Stimulated activated naive CD8-positive, alpha-beta T cell treated with anti-CD3 and anti-CD28 coated beads, Interleukin-15, amount 100 ng/mL, for 72 hours (primary cell): ENCODE measurements around the gene HDGFL2.

Experiments
- ATAC-seq: fragments of 150-1000 bp; cut with Tn5 transposase; 2 replicates; pipeline ENCODE4 v1.10.0; 2021; ENCODE audit warnings: mild to moderate bottlenecking, moderate library complexity
- DNase-seq, 2 donors: peaks; one replicate each; pipeline ENCODE4 v3.0.0; 2021 to 2022
- H3K27ac Mint-ChIP-seq, 2 donors: one replicate each; pipeline ENCODE4 v1.8.0; 2022; ENCODE audit warnings: mild to moderate bottlenecking in 2 of 2, mixed read lengths in 2 of 2, moderate library complexity in 2 of 2
- H3K27me3 Mint-ChIP-seq: one replicate; pipeline ENCODE4 v1.8.0; 2022; ENCODE audit warnings: mixed read lengths
- H3K4me1 Mint-ChIP-seq: one replicate; pipeline ENCODE4 v1.8.0; 2022; ENCODE audit warnings: mild to moderate bottlenecking, mixed read lengths
- H3K4me3 Mint-ChIP-seq, 2 donors: one replicate each; pipeline ENCODE4 v1.8.0; 2022; ENCODE audit warnings: mild to moderate bottlenecking in 2 of 2, mixed read lengths in 2 of 2, moderate library complexity in 1 of 2
- H3K9me3 Mint-ChIP-seq, 2 donors: one replicate each; pipeline ENCODE4 v1.8.0; 2022; ENCODE audit warnings: mixed read lengths in 2 of 2

The HDGFL2 gene

DNA sequence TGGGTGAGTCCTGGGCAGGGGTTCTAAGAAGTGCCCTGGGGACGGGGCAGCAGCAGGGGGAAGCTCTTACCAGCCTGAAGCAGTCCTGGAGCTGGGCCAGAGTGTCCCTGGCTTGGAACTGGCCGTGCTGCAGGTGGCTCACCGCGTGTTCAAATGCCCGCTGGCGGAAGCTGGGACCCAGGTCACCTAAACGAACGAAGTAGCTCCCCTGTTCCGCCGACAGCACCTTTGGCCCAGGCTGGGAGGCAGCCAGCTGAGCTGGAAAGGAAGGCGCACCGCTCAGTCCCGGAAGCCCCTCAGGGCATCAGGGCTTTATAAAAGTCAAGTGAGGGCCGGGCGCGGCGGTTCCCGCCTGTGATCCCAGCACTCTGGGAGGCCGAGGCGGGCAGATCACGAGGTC is 36.6 kb downstream of the HDGFL2 start:
- Mint-ChIP-seq H3K27ac (peak overlapping the region in 1 of 2 donors; percentile 43), H3K27me3 (peaks cover 4% of the 10 kb centered on the region), H3K4me1 (peaks cover 10% of the 10 kb centered on the region), H3K9me3 (no peaks in the 10 kb centered on the region), H3K4me3 (no peak overlapping the region)
- ATAC-seq (no peak), DNase-seq (no peak)

DNA sequence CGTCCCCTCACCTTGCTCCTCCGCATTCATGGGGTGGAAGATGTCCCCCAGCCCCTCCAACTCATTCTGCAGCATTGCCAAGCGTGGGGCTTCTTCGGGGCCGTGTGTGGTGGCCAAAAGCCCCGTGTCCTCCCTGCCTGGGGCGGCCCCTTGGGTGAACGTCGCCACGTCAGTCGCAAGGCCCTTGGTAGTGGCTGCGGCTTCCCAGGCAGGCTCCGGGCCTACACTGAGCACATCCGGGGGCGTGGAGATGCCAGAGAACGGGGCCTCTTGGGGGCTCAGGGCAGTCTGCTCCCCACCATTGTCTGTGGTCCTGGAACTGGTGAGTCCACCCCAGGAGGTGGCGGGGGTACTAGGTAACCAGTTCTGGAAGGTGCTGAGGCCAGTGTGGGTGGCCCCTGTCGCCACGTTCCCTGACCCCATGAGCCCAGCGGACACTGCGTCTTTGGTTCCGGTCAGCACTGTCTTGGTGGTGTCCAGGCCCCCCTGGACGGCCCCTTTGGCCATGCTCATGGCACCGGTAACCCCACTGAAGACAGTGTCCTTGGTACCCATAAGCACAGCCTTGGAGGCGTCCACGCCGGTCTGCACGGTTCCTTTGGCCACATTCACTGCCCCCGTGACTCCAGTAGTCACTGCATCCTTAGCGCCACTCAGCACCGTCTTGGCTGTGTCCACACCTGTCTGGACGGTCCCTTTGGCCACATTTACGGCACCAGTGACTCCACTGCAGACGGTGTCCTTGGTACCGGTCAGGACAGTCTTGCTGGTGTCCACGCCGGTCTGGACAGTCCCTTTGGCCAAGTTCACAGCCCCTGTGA is 38.5 kb downstream of the HDGFL2 start:
- Mint-ChIP-seq H3K27me3 (peaks cover 8% of the 10 kb centered on the region), H3K4me1 (peaks cover 10% of the 10 kb centered on the region), H3K4me3 (no peak overlapping the region), H3K9me3 (no peaks in the 10 kb centered on the region), H3K27ac (no peak overlapping the region)
- ATAC-seq (peak; percentile 25), DNase-seq (no peak)

DNA sequence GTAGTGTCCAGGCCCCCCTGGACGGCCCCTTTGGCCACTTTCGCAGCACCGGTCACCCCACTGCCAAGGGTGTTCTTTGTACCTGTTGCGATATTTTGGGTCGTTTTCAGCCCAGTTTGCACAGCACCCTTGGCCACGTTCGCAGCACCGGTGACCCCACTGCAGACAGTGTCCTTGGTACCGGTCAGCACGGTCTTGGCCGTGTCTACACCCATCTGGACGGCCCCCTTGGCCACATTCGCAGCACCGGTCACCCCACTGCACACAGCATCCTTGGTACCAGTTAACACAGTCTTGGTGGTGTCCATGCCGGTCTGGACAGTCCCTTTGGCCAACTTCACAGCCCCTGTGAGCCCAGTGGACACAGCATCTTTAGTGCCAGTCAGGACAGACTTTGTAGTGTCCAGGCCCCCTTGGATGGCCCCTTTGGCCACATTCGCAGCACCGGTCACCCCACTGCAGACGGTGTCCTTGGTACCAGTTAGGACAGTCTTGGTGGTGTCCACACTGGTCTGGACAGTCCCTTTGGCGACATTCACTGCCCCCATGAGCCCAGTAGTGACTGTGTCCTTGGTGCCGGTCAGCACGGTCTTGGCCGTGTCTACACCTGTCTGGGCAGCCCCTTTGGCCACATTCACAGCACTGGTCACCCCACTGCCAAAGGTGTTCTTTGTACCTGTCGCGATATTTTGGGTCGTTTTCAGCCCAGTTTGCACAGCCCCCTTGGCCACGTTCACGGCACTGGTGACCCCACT is 39.4 kb downstream of the HDGFL2 start:
- H3K27ac Mint-ChIP-seq = no peak overlapping the region
- peaks cover 4% of the 10 kb centered on the region for H3K4me1 Mint-ChIP-seq
- DNase-seq (no peak), ATAC-seq (no peak)
- no peaks in the 10 kb centered on the region for H3K9me3 Mint-ChIP-seq
- no peak overlapping the region for H3K4me3 Mint-ChIP-seq
- H3K27me3 Mint-ChIP-seq = peaks cover 8% of the 10 kb centered on the region

DNA sequence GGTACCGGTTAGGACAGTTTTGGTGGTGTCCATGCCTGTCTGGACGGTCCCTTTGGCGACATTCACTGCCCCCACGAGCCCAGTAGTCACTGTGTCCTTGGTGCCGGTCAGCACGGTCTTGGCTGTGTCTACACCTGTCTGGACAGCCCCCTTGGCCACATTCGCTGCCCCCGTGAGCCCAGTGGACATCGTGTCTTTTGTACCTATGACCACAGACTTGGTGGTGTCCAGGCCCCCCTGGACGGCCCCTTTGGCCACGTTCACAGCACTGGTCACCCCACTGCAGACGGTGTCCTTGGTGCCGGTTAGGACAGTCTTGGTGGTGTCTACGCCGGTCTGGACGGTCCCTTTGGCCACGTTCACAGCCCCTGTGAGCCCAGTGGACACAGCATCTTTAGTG is 40.0 kb downstream of the HDGFL2 start:
- H3K27ac Mint-ChIP-seq = no peak overlapping the region
- no peak overlapping the region for H3K4me3 Mint-ChIP-seq
- DNase-seq = no peak
- H3K27me3 Mint-ChIP-seq = peaks cover 8% of the 10 kb centered on the region
- ATAC-seq = no peak
- no peaks in the 10 kb centered on the region for H3K9me3 Mint-ChIP-seq
- no peaks in the 10 kb centered on the region for H3K4me1 Mint-ChIP-seq

DNA sequence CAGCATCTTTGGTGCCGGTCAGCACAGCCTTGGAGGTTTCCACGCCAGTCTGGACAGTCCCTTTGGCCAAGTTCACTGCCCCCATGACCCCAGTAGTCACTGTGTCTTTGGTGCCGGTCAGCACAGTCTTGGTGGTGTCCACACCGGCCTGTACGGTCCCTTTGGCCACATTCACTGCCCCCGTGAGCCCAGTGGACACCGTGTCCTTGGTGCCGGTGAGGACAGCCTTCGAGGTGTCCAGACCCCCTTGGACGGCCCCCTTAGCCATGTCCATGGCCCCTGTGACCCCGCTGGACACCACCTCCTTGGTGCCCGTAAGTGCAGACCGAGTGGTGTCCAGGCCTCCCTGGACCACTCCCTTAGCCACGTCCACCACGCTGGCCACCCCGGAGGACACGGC is 41.2 kb downstream of the HDGFL2 start:
- Mint-ChIP-seq H3K9me3 (no peaks in the 10 kb centered on the region), H3K4me3 (no peak overlapping the region), H3K4me1 (no peaks in the 10 kb centered on the region), H3K27me3 (peaks cover 15% of the 10 kb centered on the region), H3K27ac (peak overlapping the region in 1 of 2 donors; percentile 72)
- no peak for ATAC-seq
- DNase-seq = no peak

DNA sequence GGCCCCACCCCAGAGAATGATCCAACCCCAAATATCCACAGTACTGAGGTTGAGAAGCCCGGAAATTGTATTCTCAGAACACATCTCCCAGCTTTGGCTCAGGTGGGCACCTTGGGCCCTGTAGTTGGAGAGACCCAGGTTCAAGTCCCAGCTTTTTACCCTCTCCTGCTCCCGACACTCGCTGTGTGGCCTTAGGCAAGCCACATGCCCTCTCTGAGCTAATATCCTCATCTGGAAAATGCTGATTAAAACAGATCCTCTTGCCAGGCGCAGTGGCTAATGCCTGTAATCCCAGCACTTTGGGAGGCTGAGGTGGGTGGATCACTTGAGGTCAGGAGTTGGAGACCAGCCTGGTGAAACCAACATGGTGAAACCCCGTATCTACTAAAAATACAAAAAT is 43.6 kb downstream of the HDGFL2 start:
- DNase-seq (no peak), ATAC-seq (no peak)
- Mint-ChIP-seq H3K4me1 (no peaks in the 10 kb centered on the region), H3K27me3 (peaks cover 22% of the 10 kb centered on the region), H3K9me3 (no peaks in the 10 kb centered on the region), H3K4me3 (no peak overlapping the region), H3K27ac (no peak overlapping the region)

DNA sequence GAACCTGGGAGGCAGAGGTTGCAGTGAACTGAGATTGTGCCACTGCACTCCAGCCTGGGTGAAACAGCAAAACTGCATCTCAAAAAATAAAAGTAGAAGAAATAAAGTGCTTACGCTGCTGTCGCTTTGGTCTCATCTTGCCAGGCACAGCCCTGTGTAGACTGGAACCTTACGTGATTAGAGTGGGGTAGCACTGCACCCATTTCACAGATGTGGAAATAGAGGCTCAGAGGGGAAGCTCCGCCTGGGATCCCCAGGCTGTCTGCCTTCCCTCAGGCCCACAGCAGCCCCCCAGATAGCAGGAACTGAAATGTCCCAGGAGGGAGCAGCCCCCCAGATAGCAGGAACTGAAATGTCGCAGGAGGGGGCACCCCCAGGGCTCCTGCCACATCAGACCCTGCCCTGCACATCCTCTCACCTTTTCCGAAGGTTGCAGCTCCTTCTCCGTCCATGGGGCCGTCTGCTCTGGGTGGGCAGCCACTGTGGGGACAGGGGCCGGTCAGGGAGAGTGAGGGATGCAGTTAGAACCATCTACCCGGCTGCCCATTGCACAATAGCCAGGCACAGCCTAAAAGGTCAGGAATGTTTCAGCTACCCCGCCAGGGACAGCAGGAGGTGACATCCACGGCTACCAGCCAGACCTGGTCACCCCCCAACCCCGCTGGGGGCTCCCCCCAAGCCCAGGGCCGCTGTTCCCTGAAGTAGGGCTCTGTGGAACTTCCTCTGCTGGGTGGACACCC is 44.3 kb downstream of the HDGFL2 start:
- no peak overlapping the region for H3K4me3 Mint-ChIP-seq
- ATAC-seq (peak; percentile 7), DNase-seq (no peak)
- H3K9me3 Mint-ChIP-seq = no peaks in the 10 kb centered on the region
- H3K4me1 Mint-ChIP-seq = no peaks in the 10 kb centered on the region
- peaks cover 28% of the 10 kb centered on the region for H3K27me3 Mint-ChIP-seq
- H3K27ac Mint-ChIP-seq = peak overlapping the region in 1 of 2 donors; percentile 12

DNA sequence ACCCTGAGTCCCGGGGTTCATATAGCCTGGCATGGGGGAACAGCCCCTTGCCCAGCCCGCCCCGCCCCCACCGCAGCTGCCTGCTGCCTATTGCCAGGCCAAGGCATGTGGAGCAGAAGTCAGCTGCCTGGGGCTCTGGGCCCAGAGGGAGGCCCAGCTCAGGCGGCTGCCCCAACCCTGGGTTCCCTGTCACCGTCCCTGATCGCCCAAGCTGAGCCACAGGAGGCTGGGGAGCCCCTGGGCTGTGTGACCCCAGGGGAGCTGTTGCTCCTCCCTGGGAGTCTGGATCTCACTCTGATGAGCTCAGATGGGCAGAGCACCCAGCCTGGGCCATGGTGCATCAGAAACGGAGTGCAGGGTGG is 44.8 kb downstream of the HDGFL2 start:
- Mint-ChIP-seq H3K4me1 (no peaks in the 10 kb centered on the region), H3K27ac (no peak overlapping the region), H3K27me3 (peaks cover 29% of the 10 kb centered on the region), H3K9me3 (no peaks in the 10 kb centered on the region), H3K4me3 (no peak overlapping the region)
- ATAC-seq = peak; percentile 17
- DNase-seq = no peak

DNA sequence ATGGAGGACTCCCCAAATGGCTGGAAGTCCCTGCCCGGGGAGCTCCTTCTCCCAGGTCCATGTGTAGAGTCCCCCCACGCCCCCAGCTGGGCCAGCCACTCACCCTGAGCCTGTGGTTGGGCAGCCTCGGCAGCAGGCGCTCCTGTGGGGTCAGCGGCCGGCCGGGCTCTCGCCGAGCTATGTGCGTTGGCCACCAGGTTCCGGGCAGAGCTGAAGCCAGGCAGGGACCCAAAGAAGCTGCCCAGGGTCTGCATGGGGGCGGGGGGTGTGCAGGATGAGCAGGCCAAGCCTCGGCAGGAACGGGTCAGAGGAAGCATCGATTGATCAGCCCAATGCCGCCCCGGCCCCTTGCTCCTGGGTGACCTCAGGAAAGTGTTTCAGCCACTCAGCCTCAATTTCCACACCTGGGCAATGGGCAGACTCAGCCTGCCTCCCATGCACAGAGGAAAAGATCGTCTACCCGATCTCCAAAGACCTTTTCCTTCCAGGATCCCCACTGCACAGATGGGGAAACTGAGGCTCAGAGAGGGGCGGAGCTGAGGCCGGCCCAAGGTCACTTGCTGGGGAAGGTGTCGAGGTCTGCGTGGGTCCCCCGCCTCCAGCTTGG is 45.5 kb downstream of the HDGFL2 start:
- Mint-ChIP-seq H3K27ac (peak overlapping the region in 1 of 2 donors; percentile 27), H3K9me3 (no peaks in the 10 kb centered on the region), H3K4me3 (no peak overlapping the region), H3K4me1 (no peaks in the 10 kb centered on the region), H3K27me3 (peaks cover 29% of the 10 kb centered on the region)
- ATAC-seq (no peak), DNase-seq (no peak)

DNA sequence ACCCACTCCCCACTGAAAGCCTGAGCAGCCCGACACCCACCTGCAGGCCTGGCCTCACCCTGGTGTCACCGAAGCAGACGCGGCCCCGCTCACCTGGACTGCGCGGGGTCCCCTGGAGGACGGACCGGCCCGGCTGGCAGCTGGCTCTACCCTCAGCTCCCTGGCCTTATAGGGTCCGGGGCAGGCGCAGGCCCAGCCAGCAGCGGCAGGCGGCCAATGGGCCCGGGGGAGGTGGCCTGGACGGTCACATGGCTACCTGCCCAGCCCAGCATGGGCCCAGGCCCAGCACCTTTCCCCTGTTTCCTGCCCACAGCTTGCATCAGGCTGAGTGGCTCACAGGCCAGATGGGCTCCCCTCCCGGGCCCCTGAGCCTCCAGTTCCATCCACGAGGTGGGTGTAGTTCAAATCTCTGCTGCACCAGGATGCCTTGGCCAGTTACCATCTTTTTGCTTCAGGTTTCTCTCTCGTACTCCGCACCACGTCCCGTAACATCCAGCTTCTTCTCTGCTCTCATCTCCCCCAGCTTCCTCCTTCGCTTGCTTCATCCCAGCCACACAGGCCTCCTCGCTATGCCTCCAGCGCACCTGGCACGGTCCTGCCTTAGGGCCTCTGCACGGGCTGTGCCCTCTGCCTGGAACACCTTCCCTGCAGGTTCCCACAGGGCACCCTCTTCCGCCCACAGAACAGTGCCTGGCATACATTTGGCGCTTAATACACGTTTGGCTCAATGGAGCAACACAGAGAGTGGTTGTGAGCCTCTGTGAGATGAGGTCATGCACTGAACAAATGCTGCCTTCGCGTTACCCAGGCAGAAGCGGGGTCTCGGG is 46.5 kb downstream of the HDGFL2 start, which contains the start of gene PLIN4:
Gene PLIN4 (minus strand): TSS at position 142 of the 827 bp plus-strand sequence. CDS start 214 bp downstream, outside the sequence.
- no peak for ATAC-seq
- DNase-seq = no peak
- Mint-ChIP-seq H3K27ac (peak within 1 kb of the TSS in 1 of 2 donors; percentile 27), H3K4me1 (no peaks in the 10 kb centered on the region), H3K27me3 (peaks cover 26% of the 10 kb centered on the region), H3K9me3 (no peaks in the 10 kb centered on the region), H3K4me3 (no peak within 1 kb of the TSS)

DNA sequence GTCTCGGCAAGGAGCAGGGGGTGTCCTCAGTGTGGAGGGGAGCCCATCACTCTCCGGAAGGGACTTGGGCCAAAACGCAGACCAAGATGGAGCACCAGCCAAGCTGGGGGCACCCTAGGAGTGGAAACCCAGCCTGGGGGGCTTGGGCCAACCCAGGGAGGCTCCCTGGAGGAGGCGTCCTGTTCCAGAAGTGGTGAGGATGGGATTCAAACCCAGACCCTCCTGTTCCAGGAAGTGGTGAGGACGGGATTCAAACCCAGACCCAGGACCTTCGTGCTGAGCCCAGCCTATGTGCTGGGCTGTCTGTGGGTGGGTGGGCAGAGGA is 47.0 kb downstream of the HDGFL2 start:
- no peak for ATAC-seq
- no peaks in the 10 kb centered on the region for H3K9me3 Mint-ChIP-seq

DNA sequence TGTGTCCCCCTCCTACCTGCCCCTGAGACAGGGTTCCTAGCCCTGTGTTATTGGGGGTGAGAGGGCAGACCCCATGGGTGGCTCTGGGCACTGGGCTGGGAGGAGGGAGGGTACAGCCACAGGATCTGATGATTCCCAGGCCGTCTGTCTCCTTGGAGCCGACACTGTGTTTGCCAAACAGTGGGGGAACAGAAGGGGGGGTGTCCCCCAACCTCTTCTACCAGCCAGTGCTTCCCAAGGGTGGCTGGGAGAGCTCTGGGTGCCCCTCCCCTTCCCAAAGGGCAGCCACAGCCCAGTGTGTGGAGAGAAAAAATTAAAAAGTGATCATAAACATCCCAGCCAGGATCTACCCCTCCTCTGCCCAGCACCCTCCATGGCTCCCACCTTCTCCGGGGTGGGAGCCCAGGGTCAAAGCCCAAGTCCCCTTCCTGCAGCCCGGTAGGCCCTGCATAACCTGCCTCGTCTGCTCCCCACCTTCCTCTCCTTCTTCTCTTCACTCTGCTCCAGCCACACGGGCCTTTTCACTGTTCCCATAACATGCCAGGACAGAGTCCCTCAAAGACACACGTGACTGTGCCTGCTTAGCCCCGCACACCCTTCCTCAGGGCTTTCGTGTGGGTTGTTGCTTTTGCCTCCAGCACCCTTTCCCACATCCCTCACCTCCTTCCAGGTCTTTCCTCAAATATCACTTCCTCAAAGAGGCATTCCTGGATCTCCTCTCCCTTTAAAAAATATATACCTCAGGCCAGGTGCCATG is 47.6 kb downstream of the HDGFL2 start:
- ATAC-seq = no peak
- Mint-ChIP-seq H3K9me3 (no peaks in the 10 kb centered on the region), H3K27ac (peak overlapping the region in 1 of 2 donors; percentile 5), H3K4me3 (no peak overlapping the region), H3K4me1 (no peaks in the 10 kb centered on the region), H3K27me3 (peaks cover 20% of the 10 kb centered on the region)
- DNase-seq = no peak

More for the DNA sequence above, 47.0 kb downstream of the HDGFL2 start:
- DNase-seq = no peak
- no peak overlapping the region for H3K27ac Mint-ChIP-seq
- H3K4me3 Mint-ChIP-seq = no peak overlapping the region
- H3K4me1 Mint-ChIP-seq = no peaks in the 10 kb centered on the region
- H3K27me3 Mint-ChIP-seq = peaks cover 20% of the 10 kb centered on the region

DNA sequence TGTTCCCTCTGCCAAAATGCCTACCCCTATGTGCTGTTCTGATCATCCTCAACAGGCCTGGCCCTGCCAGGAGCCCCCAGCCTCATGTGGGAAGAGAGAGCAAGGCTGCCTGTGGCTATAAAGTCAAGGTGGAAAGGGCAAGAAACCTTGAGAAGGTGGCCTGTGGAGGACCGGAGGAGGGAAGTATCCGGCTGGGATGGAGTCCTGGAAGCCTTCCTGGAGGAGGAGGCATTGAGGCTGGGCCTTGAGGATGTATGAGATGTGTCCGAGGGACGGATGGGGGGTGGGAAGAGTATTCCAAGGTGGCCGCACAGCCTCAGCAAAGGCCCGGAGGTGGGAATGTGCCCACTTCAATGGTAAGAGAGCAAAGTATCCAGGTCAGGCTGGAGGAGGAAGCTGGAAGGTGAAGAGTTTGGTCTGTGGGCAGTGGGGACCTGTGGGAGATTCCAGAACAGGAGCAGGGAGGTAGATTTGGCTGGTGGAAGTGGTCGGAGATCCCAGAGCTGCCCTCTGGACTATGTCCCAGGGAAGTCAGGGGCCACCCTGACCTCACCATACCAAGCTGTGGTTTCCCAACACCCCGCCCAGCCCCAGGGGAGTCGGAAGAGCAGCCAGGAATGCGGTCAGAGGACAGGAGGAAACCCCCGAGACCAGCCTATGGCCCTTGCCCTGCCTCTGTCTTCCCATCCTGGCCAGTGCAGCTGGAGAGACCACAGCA is 49.2 kb downstream of the HDGFL2 start:
- Mint-ChIP-seq H3K27ac (peak overlapping the region in 1 of 2 donors; percentile 22), H3K9me3 (no peaks in the 10 kb centered on the region), H3K4me1 (no peaks in the 10 kb centered on the region), H3K27me3 (peaks cover 20% of the 10 kb centered on the region), H3K4me3 (no peak overlapping the region)
- DNase-seq = no peak
- ATAC-seq = no peak

DNA sequence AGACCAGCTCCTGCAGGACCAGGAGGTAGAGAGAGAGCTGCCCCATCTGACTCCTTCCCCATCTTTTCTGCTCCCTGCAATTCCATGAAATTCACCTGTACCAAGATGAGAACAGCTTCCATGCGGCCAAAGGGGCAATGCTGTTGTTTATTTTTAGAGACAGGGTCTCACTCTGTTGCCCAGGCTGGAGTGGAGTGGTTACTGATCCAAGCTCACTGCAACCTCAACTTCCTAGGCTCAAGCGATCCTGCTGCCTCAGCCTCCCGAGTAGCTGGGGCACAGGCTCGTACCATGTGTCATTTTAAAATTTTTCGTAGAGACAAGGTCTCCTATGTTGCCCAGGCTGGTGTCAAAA is 49.8 kb downstream of the HDGFL2 start:
- Mint-ChIP-seq H3K27ac (no peak overlapping the region), H3K4me3 (no peak overlapping the region), H3K9me3 (no peaks in the 10 kb centered on the region), H3K4me1 (no peaks in the 10 kb centered on the region), H3K27me3 (peaks cover 20% of the 10 kb centered on the region)
- ATAC-seq (no peak), DNase-seq (no peak)
